NT2/D1 (cell line): ENCODE data around the gene LRRC4C.

Source experiments
- YY1 ChIP-seq: IDR thresholded peaks from 2 replicates; pipeline ENCODE4 v1.6.1; 2011; ENCODE audit not compliant: insufficient read length, insufficient read depth
- ZNF274 ChIP-seq: IDR thresholded peaks from 2 replicates; pipeline ENCODE4 v1.6.1; 2011; ENCODE audit warnings: mild to moderate bottlenecking, low read depth, low read length

- TF ChIP-seq ZNF274 (no peak), YY1 (no peak)
Observed at GRCh38 chr11:40139066-40139465, 1320.4 kb downstream of the LRRC4C start.
